Measurements from ENCODE around the gene PARG.
"Not testable (repeated sequence)": the region's sequence is repeated elsewhere in the genome, so short reads cannot be mapped to it uniquely, and the experiment has no call there.

PARG gene

DNA sequence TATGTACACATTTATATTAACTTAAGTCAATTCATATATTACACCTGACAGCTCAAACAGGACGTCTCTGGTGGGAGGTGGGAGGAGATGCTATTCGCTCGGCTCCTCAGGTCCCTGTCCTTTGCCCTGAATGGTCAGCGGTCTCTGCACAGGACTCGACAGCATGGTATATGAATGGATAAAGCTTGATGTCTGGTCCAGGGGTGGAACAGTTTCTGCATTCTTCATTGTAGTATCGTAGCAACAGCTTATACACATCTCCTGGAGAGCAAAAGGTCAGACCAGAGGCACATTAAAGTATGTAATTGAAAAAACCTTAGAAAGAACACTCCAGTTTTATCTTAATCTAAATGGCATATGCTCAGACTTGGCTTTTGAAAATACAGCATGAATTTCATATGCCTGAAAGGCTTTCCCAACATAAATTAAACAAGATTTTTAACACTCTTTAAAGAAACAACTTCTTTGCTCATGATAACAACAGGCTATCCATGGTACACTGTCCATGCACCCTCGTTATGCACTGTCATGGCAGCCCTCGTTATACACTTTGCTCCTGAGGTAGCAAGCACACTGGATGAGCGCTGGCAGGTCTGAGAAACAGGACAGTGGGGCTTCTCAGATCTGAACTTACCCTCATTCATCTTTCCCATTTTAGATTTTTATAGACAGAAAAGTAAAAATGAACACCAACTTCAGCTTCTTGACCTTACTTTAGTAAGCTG lies 122.4 kb downstream of the PARG start:
- DNase-seq, result no peak

GRCh38 chr10:49817845-49818244 lies 124.0 kb downstream of the PARG start:
- no peak for DNase-seq

GRCh38 chr10:49803988-49804387 lies 137.8 kb downstream of the PARG start:
- DNase-seq, result no peak

- no peak for DNase-seq
These were observed 143.6 kb downstream of the PARG start for GRCh38 chr10:49798275-49798674.

GRCh38 chr10:49791100-49791499 lies 150.7 kb downstream of the PARG start:
- no peak for DNase-seq

GRCh38 chr10:49784681-49785080 lies 157.1 kb downstream of the PARG start:
- DNase-seq, result no peak

- no peak for DNase-seq
These were observed 158.2 kb downstream of the PARG start for GRCh38 chr10:49783645-49784044.

DNA sequence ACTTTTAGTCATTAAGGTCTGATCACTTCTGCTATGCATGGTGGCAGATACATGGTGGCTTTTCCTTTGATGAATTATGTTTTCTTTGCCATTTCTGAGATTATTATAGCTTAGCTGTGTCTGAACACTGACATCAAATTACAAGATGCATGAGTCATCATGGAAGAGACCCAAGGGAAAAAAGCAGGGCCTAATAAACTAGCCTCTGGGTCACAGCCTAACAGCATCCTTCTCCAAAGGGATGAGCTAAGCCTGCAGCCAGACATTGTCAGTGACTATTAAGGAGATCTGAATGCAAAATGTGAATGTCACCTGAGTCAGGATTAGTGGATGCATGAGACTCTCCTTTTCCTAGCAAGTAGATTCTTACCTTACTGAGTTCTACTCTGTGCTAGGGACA lies 160.6 kb downstream of the PARG start:
- no peak for DNase-seq

DNA sequence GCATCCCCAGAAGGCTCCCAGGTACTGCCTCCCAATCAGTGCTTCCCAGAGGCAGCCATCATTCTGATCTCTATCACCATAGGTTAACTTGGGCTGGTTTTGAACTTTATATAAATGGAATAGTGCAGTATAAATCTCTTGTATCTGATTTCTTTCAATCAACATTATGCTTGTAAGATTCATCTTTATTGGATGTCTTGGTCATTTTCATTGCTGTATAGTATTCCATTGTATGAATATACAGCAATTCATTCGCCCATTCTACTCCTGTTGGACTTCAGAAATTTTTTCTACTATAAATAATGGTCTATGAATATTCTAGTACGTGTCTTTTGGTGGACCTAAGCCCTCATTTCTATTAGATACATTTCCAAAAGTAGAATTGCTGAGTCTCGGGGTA lies 163.6 kb downstream of the PARG start:
- DNase-seq, result no peak

GRCh38 chr10:49776851-49777250 lies 165.0 kb downstream of the PARG start:
- DNase-seq, result no peak

DNA sequence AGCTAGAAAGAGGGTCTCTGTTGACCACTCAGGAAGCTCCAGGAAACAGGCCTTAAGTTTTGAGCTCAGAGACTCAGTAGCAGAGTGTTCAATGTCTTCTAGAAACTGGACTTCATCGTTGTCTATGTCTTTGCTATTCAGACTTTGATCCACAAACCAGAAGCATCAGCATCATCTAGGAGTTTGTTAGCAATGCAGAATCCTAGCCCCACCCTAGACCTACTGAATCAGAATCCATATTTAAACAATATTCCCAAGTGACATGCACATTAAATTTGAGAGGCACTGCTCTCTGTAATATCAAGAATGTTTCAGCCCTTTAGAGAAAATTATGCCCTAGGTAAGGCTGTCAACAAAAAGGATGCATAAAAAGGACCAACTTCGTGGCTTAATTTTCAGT lies 166.8 kb downstream of the PARG start:
- no peak for DNase-seq

DNA sequence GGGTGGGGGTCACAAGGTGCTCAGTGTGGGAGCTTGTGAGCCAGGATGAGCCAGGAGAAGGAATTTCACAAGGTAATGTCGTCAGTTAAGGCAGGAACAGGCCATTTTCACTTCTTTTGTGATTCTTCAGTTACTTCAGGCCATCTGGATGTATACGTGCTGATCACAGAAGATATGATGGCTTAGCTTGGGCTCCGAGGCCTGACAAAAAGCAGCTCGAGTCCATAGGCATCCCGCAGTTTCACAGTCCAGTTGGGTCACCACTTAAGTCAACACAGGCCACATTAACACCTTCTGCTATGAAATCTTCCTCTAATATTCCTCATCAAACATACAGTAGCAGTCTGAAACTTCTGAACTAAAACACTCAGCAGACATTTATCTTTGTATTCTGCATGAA lies 168.9 kb downstream of the PARG start:
- DNase-seq, result not testable (repeated sequence)

DNA sequence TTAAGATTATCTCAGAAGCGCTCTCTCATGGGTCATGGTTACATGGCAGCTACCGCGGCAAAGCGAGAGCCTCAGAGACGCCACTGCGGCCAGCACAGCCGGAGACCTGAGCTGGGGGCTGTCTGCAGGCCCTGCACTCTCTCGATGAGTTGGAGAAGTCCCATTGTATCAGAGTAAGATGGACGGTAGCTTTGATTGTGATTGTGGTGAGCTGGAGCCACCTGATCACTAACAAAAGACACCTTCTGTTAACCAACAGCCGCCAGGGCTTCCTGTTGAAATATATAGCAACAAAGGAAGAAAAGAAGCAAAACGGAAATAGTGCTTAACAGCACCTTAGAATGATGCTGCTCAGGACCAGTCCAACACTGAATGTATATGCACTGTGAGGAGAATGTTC lies 170.8 kb downstream of the PARG start:
- not testable (repeated sequence) for DNase-seq

GRCh38 chr10:49769692-49770091 lies 172.1 kb downstream of the PARG start:
- no peak for DNase-seq

DNA sequence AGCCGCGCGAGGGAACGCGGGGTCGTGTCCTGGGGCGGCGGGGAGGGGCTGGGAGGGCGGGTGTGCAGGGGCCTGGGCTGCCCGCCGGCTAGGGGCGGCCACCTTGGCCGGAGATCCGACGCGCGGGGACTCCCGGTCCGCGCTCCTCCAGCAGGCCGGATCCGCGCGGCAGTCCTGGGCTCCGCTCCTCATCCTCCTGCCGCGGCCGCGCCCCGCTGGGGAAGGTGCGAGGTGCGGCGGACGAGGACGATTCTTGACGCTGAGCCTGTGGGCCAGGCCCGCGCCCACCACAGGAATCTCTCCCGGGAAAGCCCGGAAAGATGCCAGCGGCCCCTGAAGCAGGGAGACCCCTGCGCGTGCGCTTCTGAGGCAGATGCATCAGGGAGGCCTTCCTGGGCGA lies 173.1 kb downstream of the PARG start:
- DNase-seq, result no peak

GRCh38 chr10:49768329-49768728 lies 173.5 kb downstream of the PARG start:
- DNase-seq, result no peak
